GM23338 (cell line): ENCODE measurements around the gene MYLK.

ENCODE experiments used
- CREB1 ChIP-seq: fragments of 250-450 bp; sonication (Bioruptor Pico); IDR thresholded peaks from 2 replicates; pipeline ENCODE4 v1.5.0; 2020; ENCODE audit warnings: low read depth, mild to moderate bottlenecking, moderate library complexity
- EZH2 ChIP-seq: fragments of 200-600 bp; sonication (generic); IDR thresholded peaks from one replicate; pipeline ENCODE4 v1.8.0; 2017; ENCODE audit warnings: antibody characterized with exemption, mild to moderate bottlenecking, low read depth; ENCODE audit not compliant: unreplicated experiment
- EZH2phosphoT487 ChIP-seq: fragments of 200-600 bp; sonication (generic); IDR thresholded peaks from one replicate; pipeline ENCODE4 v1.8.1; 2018; ENCODE audit warnings: antibody characterized with exemption; ENCODE audit not compliant: unreplicated experiment
- JUNB ChIP-seq: IDR thresholded peaks from one replicate; pipeline ENCODE4 v1.6.1; 2016; ENCODE audit warnings: antibody characterized with exemption; ENCODE audit not compliant: unreplicated experiment
- NANOG ChIP-seq: IDR thresholded peaks from 2 replicates; pipeline ENCODE4 v1.6.1; 2016; ENCODE audit warnings: antibody characterized with exemption, borderline replicate concordance
- POLR2AphosphoS5 ChIP-seq: IDR thresholded peaks from 2 replicates; pipeline ENCODE4 v1.6.1; 2016; ENCODE audit warnings: antibody characterized with exemption, low read depth
- REST ChIP-seq: IDR thresholded peaks from one replicate; pipeline ENCODE4 v1.6.1; 2018; ENCODE audit warnings: antibody characterized with exemption; ENCODE audit not compliant: unreplicated experiment
- STAT1 ChIP-seq: IDR thresholded peaks from one replicate; pipeline ENCODE4 v1.6.1; 2016; ENCODE audit warnings: antibody characterized with exemption; ENCODE audit not compliant: unreplicated experiment
- ZNF114 ChIP-seq: fragments of 250-450 bp; sonication (Bioruptor Pico); IDR thresholded peaks from 2 replicates; pipeline ENCODE4 v1.5.0; 2020; ENCODE audit warnings: mild to moderate bottlenecking, moderate library complexity
- ZNF331 ChIP-seq: fragments of 250-450 bp; sonication (Bioruptor Pico); IDR thresholded peaks from 2 replicates; pipeline ENCODE4 v1.5.0; 2020; ENCODE audit warnings: low read depth, mild to moderate bottlenecking, moderate library complexity
- TF ChIP-seq, protein P1 (sequence below), 2 experiments: fragments of 200-600 bp in 1 of 2; sonication (generic) in 1 of 2; conservative IDR thresholded peaks; 2 replicates each; pipeline versions ENCODE4 v1.5.1 to v1.6.1; 2016 to 2017; ENCODE audit warnings: antibody characterized with exemption in 2 of 2, low read depth in 2 of 2, mild to moderate bottlenecking in 2 of 2, moderate library complexity in 1 of 2
- TF ChIP-seq, protein P2 (sequence below): IDR thresholded peaks from 2 replicates; pipeline ENCODE4 v1.6.1; 2016; ENCODE audit warnings: antibody characterized with exemption
- TF ChIP-seq, protein P3 (sequence below): fragments of 250-450 bp; sonication (Bioruptor Pico); IDR thresholded peaks from 2 replicates; pipeline ENCODE4 v1.5.0; 2020; ENCODE audit warnings: mild to moderate bottlenecking, moderate library complexity

DNA sequence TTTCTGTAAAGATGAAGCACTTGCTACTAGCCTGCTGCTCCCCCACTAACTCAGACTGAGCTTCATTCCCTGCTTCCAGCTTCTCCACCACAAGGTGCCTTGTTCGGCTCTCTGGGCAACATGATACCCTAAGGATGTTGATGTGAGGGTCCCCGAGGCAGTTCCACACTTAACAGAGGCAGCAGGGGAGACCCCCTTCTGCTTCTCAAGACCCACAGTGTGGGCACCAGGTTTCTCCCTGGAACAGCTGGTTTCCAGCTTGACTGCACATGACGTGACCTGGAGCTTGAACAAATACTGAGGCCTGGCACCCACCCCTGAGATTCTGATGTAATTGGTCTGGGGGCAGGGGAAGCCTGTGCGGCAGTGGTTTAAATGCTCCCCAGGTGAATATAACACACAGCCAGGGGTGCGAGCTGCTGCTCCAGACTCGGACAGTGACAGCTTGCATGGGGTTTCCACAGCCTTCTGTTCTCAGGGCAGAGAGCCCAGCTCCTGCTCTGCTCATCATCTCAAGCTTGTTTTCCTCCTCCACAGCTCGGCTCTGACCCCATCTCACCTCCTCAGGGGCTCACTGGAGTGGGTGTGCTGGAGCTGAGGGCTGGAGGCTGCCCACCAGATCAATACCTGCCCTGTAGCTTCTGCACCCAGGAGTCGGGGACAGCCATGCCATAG, 204.3 kb downstream of the MYLK start:
- TF ChIP-seq, protein P1, sequence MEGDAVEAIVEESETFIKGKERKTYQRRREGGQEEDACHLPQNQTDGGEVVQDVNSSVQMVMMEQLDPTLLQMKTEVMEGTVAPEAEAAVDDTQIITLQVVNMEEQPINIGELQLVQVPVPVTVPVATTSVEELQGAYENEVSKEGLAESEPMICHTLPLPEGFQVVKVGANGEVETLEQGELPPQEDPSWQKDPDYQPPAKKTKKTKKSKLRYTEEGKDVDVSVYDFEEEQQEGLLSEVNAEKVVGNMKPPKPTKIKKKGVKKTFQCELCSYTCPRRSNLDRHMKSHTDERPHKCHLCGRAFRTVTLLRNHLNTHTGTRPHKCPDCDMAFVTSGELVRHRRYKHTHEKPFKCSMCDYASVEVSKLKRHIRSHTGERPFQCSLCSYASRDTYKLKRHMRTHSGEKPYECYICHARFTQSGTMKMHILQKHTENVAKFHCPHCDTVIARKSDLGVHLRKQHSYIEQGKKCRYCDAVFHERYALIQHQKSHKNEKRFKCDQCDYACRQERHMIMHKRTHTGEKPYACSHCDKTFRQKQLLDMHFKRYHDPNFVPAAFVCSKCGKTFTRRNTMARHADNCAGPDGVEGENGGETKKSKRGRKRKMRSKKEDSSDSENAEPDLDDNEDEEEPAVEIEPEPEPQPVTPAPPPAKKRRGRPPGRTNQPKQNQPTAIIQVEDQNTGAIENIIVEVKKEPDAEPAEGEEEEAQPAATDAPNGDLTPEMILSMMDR (conservative IDR thresholded peaks at IDR 0.05; ENCODE audit: low read depth in 2 of 2) = no peak
- TF ChIP-seq POLR2AphosphoS5 (no peak), EZH2phosphoT487 (no peak), EZH2 (no peak), REST (no peak), JUNB (no peak), ZNF331 (no peak), CREB1 (no peak), ZNF114 (CRISPR knock-in tag) (no peak), STAT1 (no peak), NANOG (no peak)
- TF ChIP-seq, protein P2, sequence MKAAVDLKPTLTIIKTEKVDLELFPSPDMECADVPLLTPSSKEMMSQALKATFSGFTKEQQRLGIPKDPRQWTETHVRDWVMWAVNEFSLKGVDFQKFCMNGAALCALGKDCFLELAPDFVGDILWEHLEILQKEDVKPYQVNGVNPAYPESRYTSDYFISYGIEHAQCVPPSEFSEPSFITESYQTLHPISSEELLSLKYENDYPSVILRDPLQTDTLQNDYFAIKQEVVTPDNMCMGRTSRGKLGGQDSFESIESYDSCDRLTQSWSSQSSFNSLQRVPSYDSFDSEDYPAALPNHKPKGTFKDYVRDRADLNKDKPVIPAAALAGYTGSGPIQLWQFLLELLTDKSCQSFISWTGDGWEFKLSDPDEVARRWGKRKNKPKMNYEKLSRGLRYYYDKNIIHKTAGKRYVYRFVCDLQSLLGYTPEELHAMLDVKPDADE = no peak
- TF ChIP-seq, protein P3, sequence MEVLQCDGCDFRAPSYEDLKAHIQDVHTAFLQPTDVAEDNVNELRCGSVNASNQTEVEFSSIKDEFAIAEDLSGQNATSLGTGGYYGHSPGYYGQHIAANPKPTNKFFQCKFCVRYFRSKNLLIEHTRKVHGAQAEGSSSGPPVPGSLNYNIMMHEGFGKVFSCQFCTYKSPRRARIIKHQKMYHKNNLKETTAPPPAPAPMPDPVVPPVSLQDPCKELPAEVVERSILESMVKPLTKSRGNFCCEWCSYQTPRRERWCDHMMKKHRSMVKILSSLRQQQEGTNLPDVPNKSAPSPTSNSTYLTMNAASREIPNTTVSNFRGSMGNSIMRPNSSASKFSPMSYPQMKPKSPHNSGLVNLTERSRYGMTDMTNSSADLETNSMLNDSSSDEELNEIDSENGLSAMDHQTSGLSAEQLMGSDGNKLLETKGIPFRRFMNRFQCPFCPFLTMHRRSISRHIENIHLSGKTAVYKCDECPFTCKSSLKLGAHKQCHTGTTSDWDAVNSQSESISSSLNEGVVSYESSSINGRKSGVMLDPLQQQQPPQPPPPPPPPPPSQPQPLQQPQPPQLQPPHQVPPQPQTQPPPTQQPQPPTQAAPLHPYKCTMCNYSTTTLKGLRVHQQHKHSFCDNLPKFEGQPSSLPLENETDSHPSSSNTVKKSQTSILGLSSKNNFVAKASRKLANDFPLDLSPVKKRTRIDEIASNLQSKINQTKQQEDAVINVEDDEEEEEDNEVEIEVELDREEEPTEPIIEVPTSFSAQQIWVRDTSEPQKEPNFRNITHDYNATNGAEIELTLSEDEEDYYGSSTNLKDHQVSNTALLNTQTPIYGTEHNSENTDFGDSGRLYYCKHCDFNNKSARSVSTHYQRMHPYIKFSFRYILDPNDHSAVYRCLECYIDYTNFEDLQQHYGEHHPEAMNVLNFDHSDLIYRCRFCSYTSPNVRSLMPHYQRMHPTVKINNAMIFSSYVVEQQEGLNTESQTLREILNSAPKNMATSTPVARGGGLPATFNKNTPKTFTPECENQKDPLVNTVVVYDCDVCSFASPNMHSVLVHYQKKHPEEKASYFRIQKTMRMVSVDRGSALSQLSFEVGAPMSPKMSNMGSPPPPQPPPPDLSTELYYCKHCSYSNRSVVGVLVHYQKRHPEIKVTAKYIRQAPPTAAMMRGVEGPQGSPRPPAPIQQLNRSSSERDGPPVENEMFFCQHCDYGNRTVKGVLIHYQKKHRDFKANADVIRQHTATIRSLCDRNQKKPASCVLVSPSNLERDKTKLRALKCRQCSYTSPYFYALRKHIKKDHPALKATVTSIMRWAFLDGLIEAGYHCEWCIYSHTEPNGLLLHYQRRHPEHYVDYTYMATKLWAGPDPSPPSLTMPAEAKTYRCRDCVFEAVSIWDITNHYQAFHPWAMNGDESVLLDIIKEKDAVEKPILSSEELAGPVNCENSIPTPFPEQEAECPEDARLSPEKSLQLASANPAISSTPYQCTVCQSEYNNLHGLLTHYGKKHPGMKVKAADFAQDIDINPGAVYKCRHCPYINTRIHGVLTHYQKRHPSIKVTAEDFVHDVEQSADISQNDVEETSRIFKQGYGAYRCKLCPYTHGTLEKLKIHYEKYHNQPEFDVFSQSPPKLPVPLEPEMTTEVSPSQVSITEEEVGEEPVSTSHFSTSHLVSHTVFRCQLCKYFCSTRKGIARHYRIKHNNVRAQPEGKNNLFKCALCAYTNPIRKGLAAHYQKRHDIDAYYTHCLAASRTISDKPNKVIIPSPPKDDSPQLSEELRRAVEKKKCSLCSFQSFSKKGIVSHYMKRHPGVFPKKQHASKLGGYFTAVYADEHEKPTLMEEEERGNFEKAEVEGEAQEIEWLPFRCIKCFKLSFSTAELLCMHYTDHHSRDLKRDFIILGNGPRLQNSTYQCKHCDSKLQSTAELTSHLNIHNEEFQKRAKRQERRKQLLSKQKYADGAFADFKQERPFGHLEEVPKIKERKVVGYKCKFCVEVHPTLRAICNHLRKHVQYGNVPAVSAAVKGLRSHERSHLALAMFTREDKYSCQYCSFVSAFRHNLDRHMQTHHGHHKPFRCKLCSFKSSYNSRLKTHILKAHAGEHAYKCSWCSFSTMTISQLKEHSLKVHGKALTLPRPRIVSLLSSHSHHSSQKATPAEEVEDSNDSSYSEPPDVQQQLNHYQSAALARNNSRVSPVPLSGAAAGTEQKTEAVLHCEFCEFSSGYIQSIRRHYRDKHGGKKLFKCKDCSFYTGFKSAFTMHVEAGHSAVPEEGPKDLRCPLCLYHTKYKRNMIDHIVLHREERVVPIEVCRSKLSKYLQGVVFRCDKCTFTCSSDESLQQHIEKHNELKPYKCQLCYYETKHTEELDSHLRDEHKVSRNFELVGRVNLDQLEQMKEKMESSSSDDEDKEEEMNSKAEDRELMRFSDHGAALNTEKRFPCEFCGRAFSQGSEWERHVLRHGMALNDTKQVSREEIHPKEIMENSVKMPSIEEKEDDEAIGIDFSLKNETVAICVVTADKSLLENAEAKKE (CRISPR knock-in tag) = no peak
